MM.1S (cell line): ENCODE results near the gene TMEM33.

ENCODE experiments used
- DNase-seq: peaks from one replicate; pipeline ENCODE4 v3.0.0-alpha.2; 2015
- H2AFZ ChIP-seq: fragments of 300-600 bp; sonication (generic); 2 replicates; pipeline ENCODE4 v1.6.0; 2016; ENCODE audit warnings: antibody characterized with exemption, low read length
- H3F3A ChIP-seq: fragments of 300-600 bp; sonication (generic); 2 replicates; pipeline ENCODE4 v1.6.1; 2016; ENCODE audit warnings: mild to moderate bottlenecking, antibody characterized with exemption, low read length, moderate library complexity, mixed read lengths; ENCODE audit not compliant: insufficient read depth
- H3K27ac ChIP-seq: fragments of 300-600 bp; sonication (generic); 2 replicates; pipeline ENCODE4 v1.5.1; 2016; ENCODE audit warnings: mild to moderate bottlenecking, low read length
- H3K27me3 ChIP-seq: fragments of 300-600 bp; sonication (generic); replicated peaks from 2 replicates; pipeline ENCODE4 v1.6.0; 2016; ENCODE audit warnings: low read length; ENCODE audit not compliant: insufficient read depth
- H3K36me3 ChIP-seq: fragments of 300-600 bp; sonication (generic); replicated peaks from 2 replicates; pipeline ENCODE4 v1.6.1; 2016; ENCODE audit warnings: mild to moderate bottlenecking, low read length, mixed read lengths; ENCODE audit not compliant: insufficient read depth
- H3K4me1 ChIP-seq: fragments of 300-600 bp; sonication (generic); 2 replicates; pipeline ENCODE4 v1.6.1; 2016; ENCODE audit warnings: low read length, mixed read lengths
- H3K4me2 ChIP-seq: fragments of 300-600 bp; sonication (generic); 2 replicates; pipeline ENCODE4 v1.6.0; 2016; ENCODE audit warnings: low read depth, low read length
- H3K4me3 ChIP-seq: fragments of 300-600 bp; sonication (generic); 2 replicates; pipeline ENCODE4 v1.5.1; 2016; ENCODE audit warnings: low read length, mixed read lengths
- H3K79me2 ChIP-seq: fragments of 300-600 bp; sonication (generic); 2 replicates; pipeline ENCODE4 v1.6.1; 2016; ENCODE audit warnings: mixed run types, low read length, mixed read lengths
- H3K9ac ChIP-seq: fragments of 300-600 bp; sonication (generic); 2 replicates; pipeline ENCODE4 v1.6.1; 2016; ENCODE audit warnings: low read length, mixed read lengths
- H3K9me2 ChIP-seq: fragments of 300-600 bp; sonication (generic); replicated peaks from 2 replicates; pipeline ENCODE4 v1.6.1; 2016; ENCODE audit warnings: mild to moderate bottlenecking, low read length, mixed read lengths; ENCODE audit not compliant: insufficient read depth
- H3K9me3 ChIP-seq: fragments of 300-600 bp; sonication (generic); replicated peaks from 2 replicates; pipeline ENCODE4 v1.6.1; 2016; ENCODE audit warnings: mild to moderate bottlenecking, low read length, mixed read lengths; ENCODE audit not compliant: insufficient read depth
- H4K20me1 ChIP-seq: fragments of 300-600 bp; sonication (generic); 2 replicates; pipeline ENCODE4 v1.6.1; 2016; ENCODE audit warnings: mild to moderate bottlenecking, low read length, moderate library complexity, mixed read lengths; ENCODE audit not compliant: insufficient read depth
- CTCF ChIP-seq: fragments of 300-600 bp; sonication (generic); IDR thresholded peaks from 2 replicates; pipeline ENCODE4 v1.5.1; 2016; ENCODE audit warnings: antibody characterized with exemption, low read length, mixed read lengths
- EZH2 ChIP-seq: fragments of 300-600 bp; sonication (generic); optimal IDR thresholded peaks from 2 replicates; pipeline ENCODE3; 2017; ENCODE audit warnings: low read depth, mild to moderate bottlenecking, antibody characterized with exemption, low read length, mixed read lengths
- EZH2phosphoT487 ChIP-seq: fragments of 300-600 bp; sonication (generic); IDR thresholded peaks from 2 replicates; pipeline ENCODE4 v1.6.1; 2018; ENCODE audit warnings: antibody characterized with exemption, low read length

Gene TMEM33

GRCh38 chr4:41975341-41975740, 40.1 kb downstream of the TMEM33 start:
- Histone ChIP-seq H3K4me3 (no peak overlapping the region), H3K27ac (no peak overlapping the region), H2AFZ (no peak overlapping the region), H3K9ac (no peak overlapping the region), H3K9me2 (no peaks in the 10 kb centered on the region), H3K27me3 (no peaks in the 10 kb centered on the region), H3F3A (no peaks in the 10 kb centered on the region), H3K36me3 (no peaks in the 10 kb centered on the region), H3K4me1 (no peaks in the 10 kb centered on the region), H3K9me3 (no peaks in the 10 kb centered on the region), H4K20me1 (no peaks in the 10 kb centered on the region), H3K79me2 (no peaks in the 10 kb centered on the region), H3K4me2 (no peak overlapping the region)
- TF ChIP-seq EZH2phosphoT487 (no peak), CTCF (no peak), EZH2 (no peak)
- DNase-seq = no peak

- Histone ChIP-seq H2AFZ (no peak overlapping the region), H3K4me1 (no peaks in the 10 kb centered on the region), H3F3A (no peaks in the 10 kb centered on the region), H3K9ac (no peak overlapping the region), H3K9me3 (no peaks in the 10 kb centered on the region), H3K4me3 (no peak overlapping the region), H3K9me2 (no peaks in the 10 kb centered on the region), H3K27ac (no peak overlapping the region), H3K36me3 (no peaks in the 10 kb centered on the region), H3K27me3 (no peaks in the 10 kb centered on the region), H3K79me2 (no peaks in the 10 kb centered on the region), H3K4me2 (no peak overlapping the region), H4K20me1 (no peaks in the 10 kb centered on the region)
- DNase-seq = no peak
- no peak for TF ChIP-seq CTCF
- TF ChIP-seq EZH2 = no peak
Measured at GRCh38 chr4:41976775-41977516, 41.7 kb downstream of the TMEM33 start.

GRCh38 chr4:41977709-41978108, 42.5 kb downstream of the TMEM33 start:
- DNase-seq = no peak
- Histone ChIP-seq H3K9me3 (no peaks in the 10 kb centered on the region), H3K9me2 (no peaks in the 10 kb centered on the region), H2AFZ (no peak overlapping the region), H3K4me2 (no peak overlapping the region), H3K27ac (no peak overlapping the region), H3K79me2 (no peaks in the 10 kb centered on the region), H3K9ac (no peak overlapping the region), H3K27me3 (no peaks in the 10 kb centered on the region), H3K36me3 (no peaks in the 10 kb centered on the region), H3K4me3 (no peak overlapping the region), H4K20me1 (no peaks in the 10 kb centered on the region), H3K4me1 (no peaks in the 10 kb centered on the region), H3F3A (no peaks in the 10 kb centered on the region)
- TF ChIP-seq EZH2phosphoT487 (no peak), CTCF (no peak), EZH2 (no peak)
